HG03558 (cell line): ENCODE measurements around the gene DAAM1.
A peak's percentile ranks its signal among the peaks of the same experiment; 100 is the strongest.

Experiments
- ATAC-seq: cut with Tn5 transposase; IDR thresholded peaks from one replicate; pipeline ENCODE4 v1.9.1; 2021; ENCODE audit warnings: moderate number of reproducible peaks; ENCODE audit not compliant: unreplicated experiment; ENCODE audit errors: extremely low read depth

The DAAM1 gene

GRCh38 chr14:59186306-59186705 lies 2.2 kb upstream of the DAAM1 start:
- no peak for ATAC-seq

- no peak for ATAC-seq
These were observed 1.3 kb upstream of the DAAM1 start for GRCh38 chr14:59187118-59187517.

- peak; percentile 1 for ATAC-seq
These were observed 536 bp upstream of the DAAM1 start for GRCh38 chr14:59187802-59188460.

GRCh38 chr14:59189091-59189785 lies 771 bp downstream of the DAAM1 start:
- no peak for ATAC-seq

GRCh38 chr14:59189786-59190368 lies 1.4 kb downstream of the DAAM1 start:
- ATAC-seq = peak; percentile 27

- no peak for ATAC-seq
These were observed 1.9 kb downstream of the DAAM1 start for GRCh38 chr14:59190372-59190771.

GRCh38 chr14:59195912-59196311 lies 7.4 kb downstream of the DAAM1 start:
- ATAC-seq = no peak

- ATAC-seq = no peak
These were observed 9.3 kb downstream of the DAAM1 start for GRCh38 chr14:59197695-59198262.

- ATAC-seq = no peak
These were observed 10.7 kb downstream of the DAAM1 start for GRCh38 chr14:59199205-59199604.

- no peak for ATAC-seq
These were observed 11.1 kb downstream of the DAAM1 start for GRCh38 chr14:59199614-59200013.

- ATAC-seq = no peak
These were observed 11.7 kb downstream of the DAAM1 start for GRCh38 chr14:59200195-59200594.

GRCh38 chr14:59202031-59202430 lies 13.6 kb downstream of the DAAM1 start:
- ATAC-seq = no peak

GRCh38 chr14:59204305-59204704 lies 15.8 kb downstream of the DAAM1 start:
- no peak for ATAC-seq

GRCh38 chr14:59206892-59207291 lies 18.4 kb downstream of the DAAM1 start:
- no peak for ATAC-seq

GRCh38 chr14:59207506-59207933 lies 19.1 kb downstream of the DAAM1 start:
- no peak for ATAC-seq

GRCh38 chr14:59208224-59208814 lies 19.9 kb downstream of the DAAM1 start:
- no peak for ATAC-seq

GRCh38 chr14:59208954-59209353 lies 20.5 kb downstream of the DAAM1 start:
- no peak for ATAC-seq

GRCh38 chr14:59210621-59211020 lies 22.2 kb downstream of the DAAM1 start:
- ATAC-seq = no peak

GRCh38 chr14:59213368-59214315 lies 25.2 kb downstream of the DAAM1 start:
- no peak for ATAC-seq
